Measurements from ENCODE around the gene CNTNAP2.

Gene CNTNAP2

GRCh38 chr7:147510923-147511322 is 1394.3 kb downstream of the CNTNAP2 start:
- in situ Hi-C loops (cut with HindIII; ENCODE audit: low sequenced_read_pairs): no loop called here

DNA sequence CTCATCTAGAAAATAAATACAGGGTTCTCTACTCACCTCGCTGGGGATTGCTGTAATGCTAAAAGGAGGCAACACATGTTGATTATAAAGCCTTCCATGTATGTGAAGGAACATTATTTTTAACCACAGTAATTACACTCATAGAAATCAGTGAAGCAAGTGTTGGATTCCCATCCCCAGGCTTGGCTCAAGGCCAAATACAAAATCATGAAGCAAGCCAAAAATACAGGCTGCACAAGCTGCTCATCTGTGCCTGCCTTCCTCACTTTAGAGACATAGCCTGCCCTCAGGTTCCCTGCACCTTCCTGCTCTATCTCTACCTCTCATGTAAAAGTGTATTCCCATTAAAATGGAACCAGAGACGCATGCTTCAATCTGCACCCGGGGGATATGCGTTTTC is 1396.8 kb downstream of the CNTNAP2 start:
- in situ Hi-C loops (cut with HindIII; ENCODE audit: low sequenced_read_pairs): no loop called here

DNA sequence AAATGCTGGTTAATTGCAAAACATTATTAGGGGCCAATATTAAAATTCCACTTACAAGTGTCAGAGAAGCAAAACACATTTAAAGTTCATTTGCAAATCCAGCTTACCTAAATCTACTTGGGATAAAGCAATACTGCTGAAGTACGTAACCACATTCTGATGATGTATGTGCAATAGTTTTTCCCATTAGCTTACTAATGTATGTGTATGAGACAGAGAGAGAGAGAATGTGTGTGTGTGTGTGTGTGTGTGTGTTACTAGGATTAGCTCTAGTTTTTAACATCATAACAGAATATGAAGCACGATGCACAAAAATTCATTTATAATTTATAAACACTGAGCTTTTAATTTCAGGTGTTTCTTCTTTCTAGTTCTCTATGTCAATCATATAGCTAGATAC is 1399.8 kb downstream of the CNTNAP2 start:
- in situ Hi-C loops (cut with HindIII; ENCODE audit: low sequenced_read_pairs): no loop called here

- in situ Hi-C loops (cut with HindIII; ENCODE audit: low sequenced_read_pairs): no loop called here
Measured at GRCh38 chr7:147519062-147519461, 1402.5 kb downstream of the CNTNAP2 start.

DNA sequence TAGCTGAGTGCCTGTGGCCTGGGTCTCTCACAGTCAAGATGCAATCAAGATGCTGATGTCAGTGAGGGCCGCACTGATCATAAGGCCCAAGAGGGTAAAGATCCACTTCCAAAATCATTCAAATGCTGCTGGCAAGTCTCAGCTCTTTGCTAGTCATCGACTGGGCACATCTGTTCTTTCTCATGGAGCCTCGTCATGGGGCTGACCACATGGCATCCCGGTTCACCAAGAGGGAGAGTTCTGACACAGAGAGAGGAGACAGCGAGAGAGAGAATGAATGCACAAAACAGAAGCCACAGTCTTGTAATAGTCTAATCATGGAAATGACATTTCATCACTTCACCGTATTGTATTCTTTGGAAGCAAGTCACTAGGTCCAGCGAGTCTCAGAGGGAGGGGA is 1406.5 kb downstream of the CNTNAP2 start:
- in situ Hi-C loops (cut with HindIII; ENCODE audit: low sequenced_read_pairs): no loop called here

- in situ Hi-C loops (cut with HindIII; ENCODE audit: low sequenced_read_pairs): no loop called here
Measured at GRCh38 chr7:147524726-147525250, 1408.2 kb downstream of the CNTNAP2 start.

DNA sequence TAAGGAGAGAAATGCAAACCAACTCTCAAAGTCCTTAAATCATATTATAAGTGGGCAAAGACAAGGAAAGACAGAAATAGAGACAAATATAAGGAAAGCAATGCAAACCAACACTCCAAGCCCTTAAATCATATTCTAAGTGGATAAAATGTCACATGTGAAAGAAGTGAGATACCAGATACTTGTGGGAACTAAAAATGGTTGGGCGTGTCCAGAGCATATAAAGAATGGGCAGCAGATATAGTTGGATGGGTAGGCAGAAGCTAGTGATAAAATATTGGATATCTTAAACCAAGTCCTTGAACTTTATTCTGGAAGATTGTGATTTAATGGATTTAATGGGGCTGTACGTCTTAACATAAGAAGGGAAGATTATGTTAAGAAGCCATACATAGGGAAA is 1408.7 kb downstream of the CNTNAP2 start:
- in situ Hi-C loops (cut with HindIII; ENCODE audit: low sequenced_read_pairs): no loop called here

DNA sequence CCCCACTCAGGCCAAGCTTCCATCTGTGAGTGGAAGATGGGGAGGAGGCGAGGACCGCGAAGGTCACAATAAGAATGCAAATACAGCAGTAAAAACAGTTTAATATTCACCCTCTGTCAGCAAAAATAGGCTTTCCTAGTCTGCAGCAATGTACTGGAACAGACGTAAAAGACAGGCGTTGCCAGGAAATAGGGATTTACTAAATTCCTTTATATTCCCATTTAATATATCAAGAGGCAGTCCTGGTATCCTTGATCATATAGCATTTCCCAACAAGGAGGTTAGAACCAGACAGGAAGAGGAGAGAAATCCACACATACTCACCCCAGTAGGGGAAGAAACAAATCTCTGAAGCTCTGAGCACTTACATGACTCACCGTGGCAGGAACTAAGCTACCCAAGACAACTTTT is 1419.1 kb downstream of the CNTNAP2 start:
- in situ Hi-C loops (cut with HindIII; ENCODE audit: low sequenced_read_pairs): no loop called here

GRCh38 chr7:147539685-147540084 is 1423.1 kb downstream of the CNTNAP2 start:
- in situ Hi-C loops (cut with HindIII; ENCODE audit: low sequenced_read_pairs): no loop called here

- in situ Hi-C loops (cut with HindIII; ENCODE audit: low sequenced_read_pairs): no loop called here
Measured at GRCh38 chr7:147540743-147541142, 1424.1 kb downstream of the CNTNAP2 start.

GRCh38 chr7:147541261-147541660 is 1424.7 kb downstream of the CNTNAP2 start:
- in situ Hi-C loops (cut with HindIII; ENCODE audit: low sequenced_read_pairs): no loop called here

DNA sequence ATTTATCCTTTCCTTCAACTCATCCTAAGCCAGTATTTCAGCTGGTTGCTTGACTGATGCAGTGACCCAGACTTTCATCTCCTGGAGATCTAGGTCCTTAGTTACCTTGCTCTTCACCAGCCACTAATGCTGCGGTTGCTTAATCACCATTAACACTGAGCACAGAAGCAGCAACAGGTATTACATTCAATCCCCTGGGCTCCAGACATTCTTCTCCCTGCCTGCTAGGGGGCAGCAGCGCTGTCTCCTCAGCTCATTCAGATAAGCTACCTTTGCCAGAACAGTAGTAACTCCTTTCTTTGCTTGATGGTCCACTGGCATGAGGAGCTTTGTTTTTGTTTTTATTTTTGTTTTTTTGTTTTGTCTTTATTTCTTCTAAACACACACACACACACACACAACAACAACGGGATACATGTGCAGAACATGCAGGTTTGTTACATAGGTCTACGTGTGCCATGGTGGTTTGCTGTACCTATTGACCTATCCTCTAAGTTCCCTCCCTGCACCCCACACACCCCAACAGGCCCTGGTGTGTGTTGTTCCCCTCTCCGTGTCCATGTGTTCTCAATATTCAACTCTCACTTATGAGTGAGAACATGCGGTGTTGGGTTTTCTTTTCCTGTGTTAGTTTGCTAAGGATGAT is 1430.8 kb downstream of the CNTNAP2 start:
- in situ Hi-C loops (cut with HindIII; ENCODE audit: low sequenced_read_pairs): no loop called here

DNA sequence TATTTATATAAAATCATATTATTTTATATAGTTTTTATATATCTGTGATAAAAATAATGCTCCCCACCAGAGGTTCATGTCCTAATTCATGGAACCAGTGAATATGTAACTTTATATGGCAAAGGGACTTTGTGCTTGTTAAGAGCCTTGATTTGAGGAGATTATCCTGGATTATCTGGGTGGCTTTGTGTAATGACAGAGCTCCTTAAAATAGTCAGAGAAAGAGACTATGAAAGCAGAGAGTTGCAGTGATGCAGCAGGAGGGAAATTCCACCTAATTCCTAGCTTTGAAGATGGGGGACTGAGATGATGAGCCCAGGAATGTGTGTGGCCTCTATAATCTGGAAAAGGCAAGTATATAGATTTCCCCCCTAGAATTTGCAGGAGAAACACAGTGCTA is 1439.7 kb downstream of the CNTNAP2 start:
- in situ Hi-C loops (cut with HindIII; ENCODE audit: low sequenced_read_pairs): no loop called here

- in situ Hi-C loops (cut with HindIII; ENCODE audit: low sequenced_read_pairs): no loop called here
Measured at GRCh38 chr7:147563669-147564068, 1447.1 kb downstream of the CNTNAP2 start.

- in situ Hi-C loops (cut with HindIII; ENCODE audit: low sequenced_read_pairs): no loop called here
Measured at GRCh38 chr7:147564786-147565476, 1448.3 kb downstream of the CNTNAP2 start.

- in situ Hi-C loops (cut with HindIII; ENCODE audit: low sequenced_read_pairs): no loop called here
Measured at GRCh38 chr7:147567043-147567442, 1450.4 kb downstream of the CNTNAP2 start.

GRCh38 chr7:147569116-147569913 is 1452.7 kb downstream of the CNTNAP2 start:
- in situ Hi-C loops (cut with HindIII; ENCODE audit: low sequenced_read_pairs): no loop called here

GRCh38 chr7:147570390-147570789 is 1453.8 kb downstream of the CNTNAP2 start:
- in situ Hi-C loops (cut with HindIII; ENCODE audit: low sequenced_read_pairs): no loop called here

DNA sequence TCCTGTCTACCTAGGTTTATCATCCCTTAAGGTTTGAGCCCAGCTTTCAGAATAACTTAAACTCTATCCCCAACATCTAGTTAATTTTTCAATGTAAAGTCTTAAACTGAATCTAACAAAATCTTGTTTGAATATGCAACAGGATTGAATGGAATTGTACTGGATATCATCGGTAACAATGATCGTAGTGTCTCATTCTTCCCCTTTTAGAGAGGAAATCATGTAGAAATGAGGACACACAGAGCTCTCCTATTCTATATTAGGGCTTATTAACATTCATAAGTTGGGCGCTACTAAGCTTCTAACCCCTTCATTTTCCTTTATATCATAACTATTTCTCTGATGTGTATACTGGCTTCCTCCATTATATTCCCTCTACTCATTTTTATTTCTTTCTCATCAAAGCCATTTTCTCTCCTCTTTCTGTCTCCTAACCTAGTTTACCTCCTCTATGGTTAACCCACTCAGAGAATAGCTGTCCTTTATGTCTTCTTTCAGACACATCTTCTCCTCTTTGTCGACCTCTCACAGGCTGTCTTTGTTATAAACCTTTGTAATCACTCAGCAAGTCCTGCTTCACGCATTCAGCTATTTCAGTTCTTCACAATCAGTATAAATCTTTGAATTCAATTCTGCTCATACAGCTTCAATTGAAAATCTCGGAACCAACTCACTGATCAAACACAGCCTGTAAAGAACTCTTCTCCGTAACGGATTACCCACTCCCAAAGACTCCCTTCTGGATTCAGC is 1455.0 kb downstream of the CNTNAP2 start:
- in situ Hi-C loops (cut with HindIII; ENCODE audit: low sequenced_read_pairs): no loop called here

- in situ Hi-C loops (cut with HindIII; ENCODE audit: low sequenced_read_pairs): no loop called here
Measured at GRCh38 chr7:147578196-147578595, 1461.6 kb downstream of the CNTNAP2 start.

DNA sequence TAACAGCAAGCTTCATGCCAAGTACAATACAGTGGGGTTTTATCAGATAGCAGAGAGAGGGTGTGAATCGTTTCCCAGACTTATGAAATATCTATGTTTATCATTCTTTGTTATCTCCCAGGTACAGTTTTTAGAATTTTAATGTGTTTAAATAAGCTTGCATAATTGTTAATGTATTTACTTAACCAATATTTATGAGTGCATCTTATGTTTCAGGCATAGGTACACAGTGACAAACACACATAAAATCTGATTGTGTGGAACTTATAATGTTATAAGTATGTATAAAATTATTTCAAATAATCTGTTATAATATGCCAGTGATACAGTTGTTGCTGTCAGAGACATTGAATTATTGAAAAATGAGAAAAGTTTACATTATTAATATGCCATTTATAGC is 1462.5 kb downstream of the CNTNAP2 start:
- in situ Hi-C loops (cut with HindIII; ENCODE audit: low sequenced_read_pairs): no loop called here

Measured in endothelial cell of hepatic sinusoid (primary cell).